K562 (cell line): Measurements from ENCODE around the gene TBL2. TPM values are rescaled to one million over a fixed set of nuclear protein-coding genes. Genes with fewer than 3 reads are reported as not detected.

Experiments
- ELF4 ChIP-seq: fragments of 450-650 bp; formaldehyde crosslinking; IDR thresholded peaks from 2 replicates; pipeline ENCODE4 v1.4.0; 2022; ENCODE audit warnings: missing genetic modification characterization
- EP400 ChIP-seq: fragments of 450-650 bp; IDR thresholded peaks from 2 replicates; pipeline ENCODE4 v1.6.1; 2017; ENCODE audit warnings: antibody characterized with exemption, mild to moderate bottlenecking, moderate library complexity
- ERF ChIP-seq: fragments of 450-650 bp; formaldehyde crosslinking; IDR thresholded peaks from 2 replicates; pipeline ENCODE4 v1.4.0; 2020; ENCODE audit warnings: mild to moderate bottlenecking, mixed read lengths
- FOXP4 ChIP-seq: sonication (generic); formaldehyde crosslinking; IDR thresholded peaks from 2 replicates; pipeline ENCODE4 v1.8.0; 2022; ENCODE audit warnings: mild to moderate bottlenecking, missing genetic modification reagents, borderline replicate concordance
- HCFC1 ChIP-seq: IDR thresholded peaks from 2 replicates; pipeline ENCODE4 v1.6.1; 2012; ENCODE audit warnings: low read depth, low read length, improper control_type of control experiment
- HNRNPLL ChIP-seq: fragments of 200-400 bp; formaldehyde crosslinking; IDR thresholded peaks from 2 replicates; pipeline ENCODE4 v1.6.1; 2017; ENCODE audit warnings: low read length, low read depth, mild to moderate bottlenecking; ENCODE audit not compliant: poor library complexity, severe bottlenecking
- L3MBTL2 ChIP-seq: fragments of 450-650 bp; IDR thresholded peaks from 2 replicates; pipeline ENCODE4 v1.6.1; 2016; ENCODE audit warnings: mild to moderate bottlenecking, moderate library complexity
- MLLT1 ChIP-seq, 2 experiments: fragments of 450-650 bp; IDR thresholded peaks; 2 replicates each; pipeline ENCODE4 v1.6.1; 2016
- PHF21A ChIP-seq: fragments of 450-650 bp; IDR thresholded peaks from 2 replicates; pipeline ENCODE4 v1.6.1; 2017; ENCODE audit warnings: low read depth, borderline replicate concordance
- RAD51 ChIP-seq: fragments of 450-650 bp; IDR thresholded peaks from 2 replicates; pipeline ENCODE4 v1.7.1; 2016; ENCODE audit warnings: low read depth, mild to moderate bottlenecking, borderline replicate concordance
- TCF3 ChIP-seq: sonication (generic); formaldehyde crosslinking; IDR thresholded peaks from 2 replicates; pipeline ENCODE4 v1.4.0; 2020; ENCODE audit warnings: mild to moderate bottlenecking, missing genetic modification reagents
- TSC22D4 ChIP-seq: fragments of 450-650 bp; IDR thresholded peaks from 2 replicates; pipeline ENCODE4 v1.6.1; 2016; ENCODE audit warnings: missing genetic modification characterization, missing biosample characterization, control low read depth
- ZBTB1 ChIP-seq: sonication (generic); formaldehyde crosslinking; IDR thresholded peaks from 2 replicates; pipeline ENCODE4 v1.8.1; 2023; ENCODE audit warnings: missing genetic modification reagents, low read depth, mild to moderate bottlenecking, borderline replicate concordance
- ZC3H4 ChIP-seq: sonication (generic); formaldehyde crosslinking; IDR thresholded peaks from 2 replicates; pipeline ENCODE4 v1.9.0; 2021; ENCODE audit warnings: missing genetic modification reagents, borderline replicate concordance
- ZNF280A ChIP-seq: fragments of 450-650 bp; IDR thresholded peaks from 2 replicates; pipeline ENCODE4 v1.6.1; 2018; ENCODE audit warnings: mild to moderate bottlenecking, low read depth; ENCODE audit not compliant: partially characterized antibody
- ZNF384 ChIP-seq: IDR thresholded peaks from 2 replicates; pipeline ENCODE4 v1.6.1; 2012; ENCODE audit warnings: low read depth, low read length, improper control_type of control experiment
- ZNF592 ChIP-seq: fragments of 450-650 bp; IDR thresholded peaks from 2 replicates; pipeline ENCODE4 v1.6.1; 2017; ENCODE audit warnings: antibody characterized with exemption, mild to moderate bottlenecking
- ZNF764 ChIP-seq: fragments of 250-450 bp; sonication (Bioruptor Pico); IDR thresholded peaks from 2 replicates; pipeline ENCODE4 v1.4.0; 2020; ENCODE audit warnings: low read depth, mild to moderate bottlenecking, moderate library complexity
- polyA plus RNA-seq, 8 experiments: library from polyadenylated mRNA; depleted of rRNA in 4 of 8; stranded (reverse) in 5 of 8; unstranded in 3 of 8; fragments of >200 nt; fragmentation: Nextera tagmentation in 2 of 8; fragmentation: Illumina TruSeq in 1 of 8; extraction: Ambion mirVana in 2 of 8; extraction: Trizol in 1 of 8; gene quantifications; 2 replicates each; pipeline versions ENCODE4 v1.2.1 to v1.2.3, GENCODE V29; 2011 to 2014; ENCODE audit warnings: inconsistent platforms in 1 of 8, missing spikeins in 1 of 8
- total RNA-seq, 7 experiments: library from RNA; depleted of rRNA in 6 of 7; stranded (reverse); fragments of >200 nt in 6 of 7; fragmentation: Illumina TruSeq in 2 of 7; extraction: Trizol in 2 of 7; gene quantifications; 2 replicates each; pipeline versions ENCODE4 v1.2.1 to v1.2.3, GENCODE V29; 2011 to 2021; ENCODE audit warnings: low replicate concordance in 1 of 7

The TBL2 gene
- total and polyA plus RNA-seq, 9 of the 15 experiments (the other 6 are each of a cell fraction or from before 2014, with no cell fraction given) = 2.5 to 123 (median 49.2) TPM

GRCh38 chr7:73557397-73558257 is 20.8 kb downstream of the TBL2 start, which contains the start of gene BCL7B (continued):
- TF ChIP-seq ERF (CRISPR knock-in tag) (peak; percentile 88), TSC22D4 (tag) (no peak), ZNF592 (peak; percentile 98), ELF4 (CRISPR knock-in tag) (peak; percentile 83; the same call in 1 of the 2 replicates), HCFC1 (no peak; the same call in 1 of the 2 replicates), MLLT1 (IDR thresholded peaks at IDR 0.05) (peak in 1 of 2 experiments; percentile 48; a peak in 2 of 4 replicates), ZNF764 (CRISPR knock-in tag) (no peak), FOXP4 (CRISPR knock-in tag) (peak; percentile 79; the same call in 1 of the 2 replicates), PHF21A (no peak), L3MBTL2 (peak; percentile 99), HNRNPLL (no peak), ZC3H4 (CRISPR knock-in tag) (no peak), RAD51 (peak; percentile 17; the same call in 1 of the 2 replicates), EP400 (peak; percentile 90), ZNF384 (no peak), ZBTB1 (CRISPR knock-in tag) (peak; percentile 48; the same call in 1 of the 2 replicates), ZNF280A (no peak), TCF3 (no peak)
